ENCODE results near the gene PPM1K.

DNA sequence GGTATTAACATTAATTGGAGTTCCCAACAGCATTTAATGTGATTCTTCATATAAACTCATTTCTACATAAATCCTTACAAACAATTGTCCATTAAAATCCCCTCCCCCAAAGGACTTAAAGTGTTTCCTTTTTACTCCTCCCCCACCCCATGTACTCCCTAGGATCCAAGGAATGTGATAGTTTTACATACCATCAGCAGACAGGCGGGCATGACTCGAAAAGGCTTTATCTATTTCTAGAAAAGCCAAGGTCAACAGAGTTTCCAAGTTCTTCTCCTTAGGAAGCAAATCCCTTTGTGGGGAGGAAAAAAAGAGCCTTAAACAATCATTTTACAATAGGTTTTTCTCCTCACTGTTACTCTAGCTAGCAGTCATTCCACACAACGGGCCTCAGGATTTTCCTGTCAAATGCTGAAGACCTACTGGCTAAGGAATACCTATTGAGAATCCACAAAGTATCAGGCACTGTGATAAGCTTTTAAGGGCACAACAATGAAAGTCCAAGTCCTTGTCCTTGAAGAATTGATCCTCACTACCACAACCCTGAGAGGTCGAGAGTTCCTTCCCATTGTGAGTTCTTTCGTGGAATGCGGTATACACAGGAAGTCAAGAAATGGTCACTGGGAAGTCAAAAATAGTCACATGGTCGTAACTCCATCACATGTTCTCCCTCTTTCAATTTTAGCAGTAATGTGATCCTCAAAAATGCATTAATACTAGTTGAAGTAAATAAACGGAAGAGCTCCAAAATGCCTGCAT is 7.2 kb downstream of the PPM1K start:
- TF ChIP-seq, protein P1, sequence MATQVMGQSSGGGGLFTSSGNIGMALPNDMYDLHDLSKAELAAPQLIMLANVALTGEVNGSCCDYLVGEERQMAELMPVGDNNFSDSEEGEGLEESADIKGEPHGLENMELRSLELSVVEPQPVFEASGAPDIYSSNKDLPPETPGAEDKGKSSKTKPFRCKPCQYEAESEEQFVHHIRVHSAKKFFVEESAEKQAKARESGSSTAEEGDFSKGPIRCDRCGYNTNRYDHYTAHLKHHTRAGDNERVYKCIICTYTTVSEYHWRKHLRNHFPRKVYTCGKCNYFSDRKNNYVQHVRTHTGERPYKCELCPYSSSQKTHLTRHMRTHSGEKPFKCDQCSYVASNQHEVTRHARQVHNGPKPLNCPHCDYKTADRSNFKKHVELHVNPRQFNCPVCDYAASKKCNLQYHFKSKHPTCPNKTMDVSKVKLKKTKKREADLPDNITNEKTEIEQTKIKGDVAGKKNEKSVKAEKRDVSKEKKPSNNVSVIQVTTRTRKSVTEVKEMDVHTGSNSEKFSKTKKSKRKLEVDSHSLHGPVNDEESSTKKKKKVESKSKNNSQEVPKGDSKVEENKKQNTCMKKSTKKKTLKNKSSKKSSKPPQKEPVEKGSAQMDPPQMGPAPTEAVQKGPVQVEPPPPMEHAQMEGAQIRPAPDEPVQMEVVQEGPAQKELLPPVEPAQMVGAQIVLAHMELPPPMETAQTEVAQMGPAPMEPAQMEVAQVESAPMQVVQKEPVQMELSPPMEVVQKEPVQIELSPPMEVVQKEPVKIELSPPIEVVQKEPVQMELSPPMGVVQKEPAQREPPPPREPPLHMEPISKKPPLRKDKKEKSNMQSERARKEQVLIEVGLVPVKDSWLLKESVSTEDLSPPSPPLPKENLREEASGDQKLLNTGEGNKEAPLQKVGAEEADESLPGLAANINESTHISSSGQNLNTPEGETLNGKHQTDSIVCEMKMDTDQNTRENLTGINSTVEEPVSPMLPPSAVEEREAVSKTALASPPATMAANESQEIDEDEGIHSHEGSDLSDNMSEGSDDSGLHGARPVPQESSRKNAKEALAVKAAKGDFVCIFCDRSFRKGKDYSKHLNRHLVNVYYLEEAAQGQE (IDR thresholded peaks at IDR 0.05; ENCODE audit: insufficient replicate concordance, low read depth) = no peak
- no peak for TF ChIP-seq CTCF (IDR thresholded peaks at IDR 0.05; ENCODE audit: insufficient read depth, low read length)
- no peak for TF ChIP-seq POLR2AphosphoS5 (IDR thresholded peaks at IDR 0.05; ENCODE audit: low read depth)
